Sigmoid colon (tissue), 7 donors: ENCODE results near the gene P4HB. TPM values are rescaled to one million over a fixed set of nuclear protein-coding genes. Genes with fewer than 3 reads are reported as not detected.

ENCODE experiments used
- DNase-seq: peaks from one replicate; pipeline ENCODE4 v3.0.0-alpha.2; 2019
- H3K27ac ChIP-seq, 4 donors: fragments of 200-600 bp; sonication (generic); one replicate each; pipeline ENCODE4 v1.5.1; 2016 to 2019; ENCODE audit warnings: mild to moderate bottlenecking in 1 of 4
- H3K27me3 ChIP-seq, 3 donors: fragments of 200-600 bp; sonication (generic); one replicate each; pipeline ENCODE4 v1.5.1; 2019; ENCODE audit warnings: mild to moderate bottlenecking in 1 of 3
- H3K36me3 ChIP-seq, 4 donors: fragments of 200-600 bp; sonication (generic); one replicate each; pipeline ENCODE4 v1.5.1; 2016 to 2019
- H3K4me1 ChIP-seq, 4 donors: fragments of 200-600 bp; sonication (generic); one replicate each; pipeline ENCODE4 v1.5.1; 2017 to 2019
- H3K4me3 ChIP-seq, 4 donors: fragments of 200-600 bp; sonication (generic); one replicate each; pipeline ENCODE4 v1.5.1; 2017 to 2019; ENCODE audit warnings: mild to moderate bottlenecking in 2 of 4, moderate library complexity in 1 of 4
- H3K9me3 ChIP-seq, 4 donors: fragments of 200-600 bp in 3 of 4; sonication (generic) in 3 of 4; one replicate each; pipeline versions ENCODE4 v1.5.1 to v1.6.1; 2013 to 2019
- CTCF ChIP-seq, 4 experiments: fragments of 450-650 bp in 3 of 4; fragments of 200-600 bp in 1 of 4; IDR thresholded peaks; one replicate each; pipeline ENCODE4 v1.5.1; 2016 to 2019; ENCODE audit warnings: antibody characterized with exemption in 4 of 4, mild to moderate bottlenecking in 3 of 4, moderate library complexity in 2 of 4
- EP300 ChIP-seq, 4 donors: sonication (generic); formaldehyde crosslinking; IDR thresholded peaks; one replicate each; pipeline ENCODE4 v1.6.1; 2017; ENCODE audit warnings: antibody characterized with exemption in 4 of 4
- POLR2A ChIP-seq, 2 donors: fragments of 450-650 bp; IDR thresholded peaks; one replicate each; pipeline ENCODE4 v1.6.1; 2016; ENCODE audit warnings: antibody characterized with exemption in 2 of 2, mild to moderate bottlenecking in 2 of 2, moderate library complexity in 2 of 2
- POLR2AphosphoS5 ChIP-seq, 4 donors: sonication (generic); formaldehyde crosslinking; IDR thresholded peaks; one replicate each; pipeline ENCODE4 v1.6.1; 2017; ENCODE audit warnings: antibody characterized with exemption in 4 of 4
- WGBS, 2 donors: extraction: QIAGEN DNeasy Blood & Tissue Kit; methylation state at CpG; one replicate each; pipeline ENCODE4 v1.1.7; 2013; 5-methylcytosine and 5-hydroxymethylcytosine counted together
- intact Hi-C: fragments of 100-400 bp; cut with DNase I; formaldehyde crosslinking; loops from one replicate; pipeline ENCODE4 v1.15.1; 2023
- polyA plus RNA-seq, 3 donors: library from polyadenylated mRNA; stranded (reverse); fragments of 200-250 nt; gene quantifications; one replicate each; pipeline ENCODE4 v1.2.3, GENCODE V29; 2013
- total RNA-seq, 4 donors: library from RNA; depleted of rRNA; stranded (reverse); fragments of >200 nt; gene quantifications; one replicate each; pipeline ENCODE4 v1.1.0, GENCODE V29; 2016
- donor health status: healthy with polysubstance abuse.
- donor health status: Bipolar disorder and iron deficiency.
- donor health status: healthy.

The P4HB gene
- total and polyA plus RNA-seq, 7 donors = 153 to 750 (median 237) TPM

- Histone ChIP-seq H3K36me3 (no peaks in the 10 kb centered on the region), H3K4me1 (no peaks in the 10 kb centered on the region), H3K27me3 (peaks cover 2 to 68% (median 31%) of the 10 kb centered on the region in 3 donors), H3K9me3 (no peaks in the 10 kb centered on the region), H3K27ac (no peak overlapping the region), H3K4me3 (no peak overlapping the region)
- WGBS, 2 donors = 56 to 76% methylated on average over 23 to 24 of the region's 24 CpGs
- intact Hi-C loops = no loop called here
- TF ChIP-seq EP300 (IDR thresholded peaks at IDR 0.05) = no peak
- TF ChIP-seq CTCF (IDR thresholded peaks at IDR 0.05) = no peak
- no peak for TF ChIP-seq POLR2A (IDR thresholded peaks at IDR 0.05)
- no peak for TF ChIP-seq POLR2AphosphoS5 (IDR thresholded peaks at IDR 0.05)
- no peak for DNase-seq
Observed at GRCh38 chr17:81814748-81815645, 45.3 kb downstream of the P4HB start.

GRCh38 chr17:81813861-81814683 is 46.3 kb downstream of the P4HB start:
- Histone ChIP-seq H3K36me3 (no peaks in the 10 kb centered on the region), H3K9me3 (no peaks in the 10 kb centered on the region), H3K4me1 (no peaks in the 10 kb centered on the region), H3K27me3 (peaks cover 2 to 68% (median 26%) of the 10 kb centered on the region in 3 donors), H3K27ac (no peak overlapping the region), H3K4me3 (no peak overlapping the region)
- 92 to 93% methylated on average over 41 of the region's 41 CpGs for WGBS, 2 donors
- intact Hi-C loops = no loop called here
- TF ChIP-seq POLR2A (IDR thresholded peaks at IDR 0.05) (no peak), POLR2AphosphoS5 (IDR thresholded peaks at IDR 0.05) (no peak), CTCF (IDR thresholded peaks at IDR 0.05) (no peak), EP300 (IDR thresholded peaks at IDR 0.05) (no peak)
- no peak for DNase-seq

- no peak for TF ChIP-seq EP300 (IDR thresholded peaks at IDR 0.05)
- Histone ChIP-seq H3K36me3 (no peaks in the 10 kb centered on the region), H3K27ac (no peak overlapping the region), H3K4me1 (no peaks in the 10 kb centered on the region), H3K4me3 (no peak overlapping the region), H3K27me3 (peaks cover 2 to 71% (median 26%) of the 10 kb centered on the region in 3 donors), H3K9me3 (no peaks in the 10 kb centered on the region)
- no peak for DNase-seq
- intact Hi-C loops = no loop called here
- WGBS, 2 donors = 85 to 92% methylated on average over 15 of the region's 15 CpGs
Observed at GRCh38 chr17:81813371-81813684, 47.0 kb downstream of the P4HB start.

- Histone ChIP-seq H3K9me3 (no peaks in the 10 kb centered on the region), H3K4me1 (no peaks in the 10 kb centered on the region), H3K27ac (no peak overlapping the region), H3K27me3 (peaks cover 2 to 76% (median 28%) of the 10 kb centered on the region in 3 donors), H3K36me3 (no peaks in the 10 kb centered on the region), H3K4me3 (no peak overlapping the region)
- DNase-seq = no peak
- intact Hi-C loops = no loop called here
- TF ChIP-seq POLR2A (IDR thresholded peaks at IDR 0.05) (no peak), POLR2AphosphoS5 (IDR thresholded peaks at IDR 0.05) (no peak), EP300 (IDR thresholded peaks at IDR 0.05) (no peak)
- 84 to 89% methylated on average over 45 of the region's 45 CpGs for WGBS, 2 donors
Observed at GRCh38 chr17:81812571-81813370, 47.6 kb downstream of the P4HB start.

GRCh38 chr17:81811705-81812570 is 48.4 kb downstream of the P4HB start:
- H3K4me3 ChIP-seq = no peak overlapping the region
- H3K9me3 ChIP-seq = no peaks in the 10 kb centered on the region
- intact Hi-C loops = no loop called here
- no peaks in the 10 kb centered on the region for H3K4me1 ChIP-seq
- DNase-seq = no peak
- WGBS, 2 donors = 83 to 84% methylated on average over 24 of the region's 24 CpGs
- no peak overlapping the region for H3K27ac ChIP-seq
- no peak for TF ChIP-seq POLR2AphosphoS5 (IDR thresholded peaks at IDR 0.05)
- TF ChIP-seq POLR2A (IDR thresholded peaks at IDR 0.05) = no peak
- TF ChIP-seq CTCF (IDR thresholded peaks at IDR 0.05) = no peak
- no peak for TF ChIP-seq EP300 (IDR thresholded peaks at IDR 0.05)
- H3K27me3 ChIP-seq = peaks cover 2 to 77% (median 34%) of the 10 kb centered on the region in 3 donors
- no peaks in the 10 kb centered on the region for H3K36me3 ChIP-seq
